H9 (cell line): Measurements from ENCODE around the gene LSP1. TPM values are rescaled to one million over a fixed set of nuclear protein-coding genes. Genes with fewer than 3 reads are reported as not detected.

Experiments
- DNase-seq: peaks from one replicate; pipeline ENCODE4 v3.0.0-alpha.2; 2017
- H2AFZ ChIP-seq: one replicate; pipeline ENCODE4 v1.6.1; 2013; ENCODE audit warnings: mild to moderate bottlenecking, low read length, control low read depth, moderate library complexity
- H2AK5ac ChIP-seq: 2 replicates; pipeline ENCODE4 v1.6.1; 2013; ENCODE audit warnings: low read length, control low read depth, mixed read lengths; ENCODE audit not compliant: insufficient read length
- H2BK120ac ChIP-seq: one replicate; pipeline ENCODE4 v1.6.1; 2013; ENCODE audit warnings: low read depth, mild to moderate bottlenecking, low read length, control low read depth, inconsistent platforms; ENCODE audit not compliant: poor library complexity, severe bottlenecking
- H2BK12ac ChIP-seq: 2 replicates; pipeline ENCODE4 v1.6.1; 2013; ENCODE audit warnings: low read length, control low read depth, mixed read lengths, low read depth; ENCODE audit not compliant: insufficient read length
- H2BK15ac ChIP-seq: 2 replicates; pipeline ENCODE4 v1.6.1; 2013; ENCODE audit warnings: low read depth, low read length, control low read depth
- H2BK20ac ChIP-seq: one replicate; pipeline ENCODE4 v1.6.1; 2013; ENCODE audit warnings: low read depth, mild to moderate bottlenecking, low read length, control low read depth, inconsistent platforms; ENCODE audit not compliant: poor library complexity, severe bottlenecking
- H2BK5ac ChIP-seq: 2 replicates; pipeline ENCODE4 v1.6.1; 2013; ENCODE audit warnings: low read length, control low read depth, mixed read lengths; ENCODE audit not compliant: insufficient read length
- H3K14ac ChIP-seq: 2 replicates; pipeline ENCODE4 v1.6.1; 2013; ENCODE audit warnings: low read length, control low read depth; ENCODE audit not compliant: insufficient read depth
- H3K18ac ChIP-seq: 2 replicates; pipeline ENCODE4 v1.6.1; 2013; ENCODE audit warnings: low read depth, mild to moderate bottlenecking, mixed read lengths, low read length, control low read depth; ENCODE audit not compliant: insufficient read length
- H3K23ac ChIP-seq: 2 replicates; pipeline ENCODE4 v1.6.1; 2013; ENCODE audit warnings: low read length, control low read depth, mixed read lengths, low read depth; ENCODE audit not compliant: insufficient read length
- H3K23me2 ChIP-seq: 2 replicates; pipeline ENCODE4 v1.6.1; 2013; ENCODE audit warnings: low read depth, mild to moderate bottlenecking, mixed read lengths, low read length, control low read depth; ENCODE audit not compliant: insufficient read length, poor library complexity, severe bottlenecking
- H3K27ac ChIP-seq: 2 replicates; pipeline ENCODE4 v1.5.1; 2013; ENCODE audit warnings: low read length, control low read depth, mixed read lengths, low read depth; ENCODE audit not compliant: insufficient read length
- H3K27me3 ChIP-seq: 2 replicates; pipeline ENCODE4 v1.6.1; 2013; ENCODE audit warnings: low read length, control low read depth, inconsistent platforms; ENCODE audit not compliant: insufficient read depth
- H3K4ac ChIP-seq: 2 replicates; pipeline ENCODE4 v1.6.1; 2013; ENCODE audit warnings: low read depth, mild to moderate bottlenecking, control low read depth, inconsistent platforms, low read length, moderate library complexity
- H3K4me1 ChIP-seq: 2 replicates; pipeline ENCODE4 v1.6.1; 2013; ENCODE audit warnings: low read length, control low read depth, inconsistent platforms; ENCODE audit not compliant: insufficient read depth
- H3K4me2 ChIP-seq: 2 replicates; pipeline ENCODE4 v1.6.1; 2013; ENCODE audit warnings: low read length, control low read depth, mixed read lengths; ENCODE audit not compliant: insufficient read length, insufficient read depth
- H3K56ac ChIP-seq: 2 replicates; pipeline ENCODE4 v1.6.1; 2013; ENCODE audit warnings: low read depth, mild to moderate bottlenecking, mixed read lengths, low read length, control low read depth; ENCODE audit not compliant: insufficient read length
- H3K79me1 ChIP-seq: 2 replicates; pipeline ENCODE4 v1.6.1; 2013; ENCODE audit warnings: low read depth, mild to moderate bottlenecking, moderate library complexity, low read length, control low read depth, inconsistent platforms; ENCODE audit not compliant: insufficient read depth, poor library complexity, severe bottlenecking
- H3K79me2 ChIP-seq: 2 replicates; pipeline ENCODE4 v1.6.1; 2013; ENCODE audit warnings: low read length, control low read depth, inconsistent platforms; ENCODE audit not compliant: insufficient read depth
- H3K9ac ChIP-seq: 2 replicates; pipeline ENCODE4 v1.6.1; 2013; ENCODE audit warnings: low read length, control low read depth, mixed read lengths; ENCODE audit not compliant: insufficient read length; ENCODE audit errors: extremely low read depth
- H3K9me3 ChIP-seq: one replicate; pipeline ENCODE4 v1.6.1; 2013; ENCODE audit warnings: low read depth, low read length, inconsistent platforms; ENCODE audit not compliant: control insufficient read depth
- H3T11ph ChIP-seq: one replicate; pipeline ENCODE4 v1.6.1; 2013; ENCODE audit warnings: mild to moderate bottlenecking, low read length, control low read depth, inconsistent platforms
- H4K20me1 ChIP-seq: one replicate; pipeline ENCODE4 v1.6.1; 2013; ENCODE audit not compliant: control insufficient read depth, insufficient read length, insufficient read depth
- H4K5ac ChIP-seq: 2 replicates; pipeline ENCODE4 v1.6.1; 2013; ENCODE audit warnings: low read depth, mild to moderate bottlenecking, mixed read lengths, low read length, control low read depth; ENCODE audit not compliant: insufficient read length
- H4K8ac ChIP-seq: replicated peaks from 2 replicates; pipeline ENCODE4 v1.6.1; 2013; ENCODE audit warnings: low read length, control low read depth, mixed read lengths, low read depth; ENCODE audit not compliant: insufficient read length
- H4K91ac ChIP-seq: 2 replicates; pipeline ENCODE4 v1.6.1; 2013; ENCODE audit warnings: low read depth, mild to moderate bottlenecking, moderate library complexity, mixed read lengths, low read length, control low read depth; ENCODE audit not compliant: insufficient read length
- H3K27ac Mint-ChIP-seq, 3 experiments: 2 replicates in 2 of 3; 3 replicates in 1 of 3; pipeline ENCODE4 v1.8.0; 2020 to 2021; ENCODE audit warnings: mixed read lengths in 3 of 3, mild to moderate bottlenecking in 1 of 3, moderate library complexity in 1 of 3
- H3K27me3 Mint-ChIP-seq: 2 replicates; pipeline ENCODE4 v1.8.0; 2021; ENCODE audit warnings: low read depth, mild to moderate bottlenecking, moderate library complexity, mixed read lengths
- H3K36me3 Mint-ChIP-seq, 3 experiments: 2 replicates in 2 of 3; 3 replicates in 1 of 3; pipeline ENCODE4 v1.8.0; 2020 to 2021; ENCODE audit warnings: low read depth in 3 of 3, mixed read lengths in 3 of 3; ENCODE audit not compliant: insufficient read depth in 1 of 3
- H3K4me1 Mint-ChIP-seq, 2 experiments: 2 replicates each; pipeline ENCODE4 v1.8.0; 2020; ENCODE audit warnings: mixed read lengths in 2 of 2
- H3K4me3 Mint-ChIP-seq, 2 experiments: 2 replicates in 1 of 2; 3 replicates in 1 of 2; pipeline ENCODE4 v1.8.0; 2020 to 2021; ENCODE audit warnings: mild to moderate bottlenecking in 2 of 2, mixed read lengths in 2 of 2, moderate library complexity in 1 of 2
- H3K9me3 Mint-ChIP-seq, 2 experiments: 2 replicates in 1 of 2; 3 replicates in 1 of 2; pipeline ENCODE4 v1.8.0; 2020; ENCODE audit warnings: mild to moderate bottlenecking in 2 of 2, mixed read lengths in 2 of 2, moderate library complexity in 1 of 2
- WGBS: extraction: QIAGEN DNeasy Blood & Tissue Kit; methylation state at CpG from one replicate; pipeline ENCODE4 v1.1.7; 2013; ENCODE audit warnings: missing lambda C conversion rate, low lambda C conversion rate, mixed read lengths; ENCODE audit not compliant: insufficient read length; ENCODE audit errors: extremely low coverage; 5-methylcytosine and 5-hydroxymethylcytosine counted together
- total RNA-seq: library from RNA; stranded (reverse); gene quantifications from 2 replicates; pipeline ENCODE4 v1.2.1, GENCODE V29; 2021
- TF ChIP-seq, protein P1 (sequence below): fragments of 200-600 bp; sonication (generic); conservative IDR thresholded peaks from 3 replicates; pipeline ENCODE4 v1.8.0; 2021; ENCODE audit warnings: antibody characterized with exemption, mild to moderate bottlenecking

LSP1 gene
- total RNA-seq, 1 experiment from 2014 or later = not detected

DNA sequence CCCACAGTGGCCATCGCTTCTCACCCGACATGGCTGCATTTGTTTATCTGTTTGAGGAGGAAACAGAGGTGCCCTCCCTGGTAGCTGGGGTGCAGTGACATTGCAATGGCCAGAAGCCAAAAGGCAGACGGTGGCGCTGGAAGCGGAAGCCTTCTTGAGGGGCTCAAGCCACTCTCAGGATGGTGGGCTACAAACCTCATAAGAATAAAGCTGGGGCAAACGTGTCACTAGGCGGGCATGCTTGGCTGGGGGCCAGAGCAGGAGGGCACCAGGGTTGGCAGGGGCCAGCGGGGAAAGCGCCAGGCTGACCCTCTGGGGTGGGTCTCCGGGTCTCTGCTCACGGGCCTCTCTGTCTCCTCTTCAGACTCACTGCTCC is 79.2 kb downstream of the LSP1 start:
- H2AK5ac ChIP-seq = no peak overlapping the region
- H3K79me2 ChIP-seq = no peaks in the 10 kb centered on the region
- H3K4me1 ChIP-seq = no peaks in the 10 kb centered on the region
- no peak overlapping the region for H3K14ac ChIP-seq
- H3K4me1 Mint-ChIP-seq = peaks cover 0 to 6% of the 10 kb centered on the region in 2 experiments; a peak in 1 of 4 replicates
- H4K91ac ChIP-seq = no peak overlapping the region
- no peak overlapping the region for H3K4me2 ChIP-seq
- H3K23ac ChIP-seq = no peak overlapping the region
- H3K27ac Mint-ChIP-seq = no peak overlapping the region; a peak in 2 of 7 replicates
- H3K9ac ChIP-seq = no peak overlapping the region
- H2BK120ac ChIP-seq = no peak overlapping the region
- H2BK15ac ChIP-seq = no peak overlapping the region
- no peak overlapping the region for H2BK5ac ChIP-seq
- no peak overlapping the region for H2BK12ac ChIP-seq
- H3K27ac ChIP-seq = no peak overlapping the region
- no peaks in the 10 kb centered on the region for H4K20me1 ChIP-seq
- no peaks in the 10 kb centered on the region for H3K9me3 Mint-ChIP-seq
- H3K79me1 ChIP-seq = no peaks in the 10 kb centered on the region
- no peak overlapping the region for H3K56ac ChIP-seq
- no CpG with 5 or more reads among the region's 11 CpGs for whole genome bisulfite sequencing
- DNase-seq = no peak
- no peak overlapping the region for H4K8ac ChIP-seq
- no peak overlapping the region for H3T11ph ChIP-seq
- peaks cover 6% of the 10 kb centered on the region for H3K23me2 ChIP-seq
- TF ChIP-seq, protein P1, sequence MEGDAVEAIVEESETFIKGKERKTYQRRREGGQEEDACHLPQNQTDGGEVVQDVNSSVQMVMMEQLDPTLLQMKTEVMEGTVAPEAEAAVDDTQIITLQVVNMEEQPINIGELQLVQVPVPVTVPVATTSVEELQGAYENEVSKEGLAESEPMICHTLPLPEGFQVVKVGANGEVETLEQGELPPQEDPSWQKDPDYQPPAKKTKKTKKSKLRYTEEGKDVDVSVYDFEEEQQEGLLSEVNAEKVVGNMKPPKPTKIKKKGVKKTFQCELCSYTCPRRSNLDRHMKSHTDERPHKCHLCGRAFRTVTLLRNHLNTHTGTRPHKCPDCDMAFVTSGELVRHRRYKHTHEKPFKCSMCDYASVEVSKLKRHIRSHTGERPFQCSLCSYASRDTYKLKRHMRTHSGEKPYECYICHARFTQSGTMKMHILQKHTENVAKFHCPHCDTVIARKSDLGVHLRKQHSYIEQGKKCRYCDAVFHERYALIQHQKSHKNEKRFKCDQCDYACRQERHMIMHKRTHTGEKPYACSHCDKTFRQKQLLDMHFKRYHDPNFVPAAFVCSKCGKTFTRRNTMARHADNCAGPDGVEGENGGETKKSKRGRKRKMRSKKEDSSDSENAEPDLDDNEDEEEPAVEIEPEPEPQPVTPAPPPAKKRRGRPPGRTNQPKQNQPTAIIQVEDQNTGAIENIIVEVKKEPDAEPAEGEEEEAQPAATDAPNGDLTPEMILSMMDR = no peak
- H2AFZ ChIP-seq = no peak overlapping the region
- no peak overlapping the region for H4K5ac ChIP-seq
- H3K27me3 Mint-ChIP-seq = peaks cover 15% of the 10 kb centered on the region
- no peak overlapping the region for H2BK20ac ChIP-seq
- no peak overlapping the region for H3K4me3 Mint-ChIP-seq
- no peaks in the 10 kb centered on the region for H3K9me3 ChIP-seq
- H3K36me3 Mint-ChIP-seq = no peaks in the 10 kb centered on the region
- H3K27me3 ChIP-seq = no peaks in the 10 kb centered on the region
- H3K4ac ChIP-seq = no peak overlapping the region
- no peak overlapping the region for H3K18ac ChIP-seq
